ENCODE measurements around the gene CDKN1B. TPM values are rescaled to one million over a fixed set of nuclear protein-coding genes. Genes with fewer than 3 reads are reported as not detected.

CDKN1B gene
- total and polyA plus RNA-seq, 3 donors from 2014 or later = 59.2 to 98.9 (median 76.1) TPM

DNA sequence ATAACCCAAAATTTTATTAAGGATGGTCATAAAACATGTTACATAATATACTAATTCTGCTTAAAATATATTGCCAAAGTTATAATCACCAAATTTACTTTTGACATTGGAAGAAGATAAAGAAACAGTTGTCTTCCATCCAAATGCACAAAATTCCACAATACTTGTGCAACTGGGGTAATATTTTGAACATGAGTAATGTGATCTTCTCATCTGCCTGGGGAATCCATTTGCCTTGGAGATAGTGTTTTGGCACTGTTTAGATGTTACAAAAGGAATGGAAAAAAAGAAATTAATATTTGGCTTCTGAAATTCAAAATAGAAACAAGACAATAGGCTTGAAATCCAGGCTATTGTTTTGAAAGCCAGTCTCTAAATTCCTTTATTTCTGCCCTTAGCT, 30.2 kb upstream of the CDKN1B start:
- Histone ChIP-seq H3K36me3 (ENCODE audit: low read depth, missing control alignments) (no peaks in the 10 kb centered on the region), H3K4me1 (no peaks in the 10 kb centered on the region), H3K27ac (no peak overlapping the region), H3K4me3 (no peak overlapping the region), H3K9me3 (no peaks in the 10 kb centered on the region), H3K27me3 (no peaks in the 10 kb centered on the region)
- no peak for TF ChIP-seq POLR2A (IDR thresholded peaks at IDR 0.05)
- TF ChIP-seq, protein P1, sequence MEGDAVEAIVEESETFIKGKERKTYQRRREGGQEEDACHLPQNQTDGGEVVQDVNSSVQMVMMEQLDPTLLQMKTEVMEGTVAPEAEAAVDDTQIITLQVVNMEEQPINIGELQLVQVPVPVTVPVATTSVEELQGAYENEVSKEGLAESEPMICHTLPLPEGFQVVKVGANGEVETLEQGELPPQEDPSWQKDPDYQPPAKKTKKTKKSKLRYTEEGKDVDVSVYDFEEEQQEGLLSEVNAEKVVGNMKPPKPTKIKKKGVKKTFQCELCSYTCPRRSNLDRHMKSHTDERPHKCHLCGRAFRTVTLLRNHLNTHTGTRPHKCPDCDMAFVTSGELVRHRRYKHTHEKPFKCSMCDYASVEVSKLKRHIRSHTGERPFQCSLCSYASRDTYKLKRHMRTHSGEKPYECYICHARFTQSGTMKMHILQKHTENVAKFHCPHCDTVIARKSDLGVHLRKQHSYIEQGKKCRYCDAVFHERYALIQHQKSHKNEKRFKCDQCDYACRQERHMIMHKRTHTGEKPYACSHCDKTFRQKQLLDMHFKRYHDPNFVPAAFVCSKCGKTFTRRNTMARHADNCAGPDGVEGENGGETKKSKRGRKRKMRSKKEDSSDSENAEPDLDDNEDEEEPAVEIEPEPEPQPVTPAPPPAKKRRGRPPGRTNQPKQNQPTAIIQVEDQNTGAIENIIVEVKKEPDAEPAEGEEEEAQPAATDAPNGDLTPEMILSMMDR (IDR thresholded peaks at IDR 0.05) = no peak
- DNase-seq = no peak
- intact Hi-C loops (cut with DNase I; ENCODE audit: low total_unique reads) = no loop called here

- Histone ChIP-seq H3K36me3 (ENCODE audit: low read depth, missing control alignments) (no peaks in the 10 kb centered on the region), H3K4me1 (no peaks in the 10 kb centered on the region), H3K9me3 (no peaks in the 10 kb centered on the region), H3K27ac (no peak overlapping the region), H3K27me3 (no peaks in the 10 kb centered on the region), H3K4me3 (no peak overlapping the region)
- intact Hi-C loops (cut with DNase I; ENCODE audit: low total_unique reads) = no loop called here
- TF ChIP-seq, protein P1 (IDR thresholded peaks at IDR 0.05) = no peak
- TF ChIP-seq POLR2A (IDR thresholded peaks at IDR 0.05) = no peak
- WGBS, 2 donors = 83 to 88% methylated on average over 5 of the region's 5 CpGs
- DNase-seq = no peak
These were observed 27.4 kb upstream of the CDKN1B start for GRCh38 chr12:12689647-12690300.

GRCh38 chr12:12691549-12691948, 25.6 kb upstream of the CDKN1B start:
- Histone ChIP-seq H3K36me3 (ENCODE audit: low read depth, missing control alignments) (no peaks in the 10 kb centered on the region), H3K9me3 (no peaks in the 10 kb centered on the region), H3K4me3 (no peak overlapping the region), H3K27ac (no peak overlapping the region), H3K27me3 (no peaks in the 10 kb centered on the region), H3K4me1 (no peaks in the 10 kb centered on the region)
- 91 to 97% methylated on average over 2 of the region's 2 CpGs for WGBS, 2 donors
- intact Hi-C loops (cut with DNase I; ENCODE audit: low total_unique reads) = no loop called here
- DNase-seq = no peak
- TF ChIP-seq POLR2A (IDR thresholded peaks at IDR 0.05) = no peak
- TF ChIP-seq, protein P1 (IDR thresholded peaks at IDR 0.05) = no peak

DNA sequence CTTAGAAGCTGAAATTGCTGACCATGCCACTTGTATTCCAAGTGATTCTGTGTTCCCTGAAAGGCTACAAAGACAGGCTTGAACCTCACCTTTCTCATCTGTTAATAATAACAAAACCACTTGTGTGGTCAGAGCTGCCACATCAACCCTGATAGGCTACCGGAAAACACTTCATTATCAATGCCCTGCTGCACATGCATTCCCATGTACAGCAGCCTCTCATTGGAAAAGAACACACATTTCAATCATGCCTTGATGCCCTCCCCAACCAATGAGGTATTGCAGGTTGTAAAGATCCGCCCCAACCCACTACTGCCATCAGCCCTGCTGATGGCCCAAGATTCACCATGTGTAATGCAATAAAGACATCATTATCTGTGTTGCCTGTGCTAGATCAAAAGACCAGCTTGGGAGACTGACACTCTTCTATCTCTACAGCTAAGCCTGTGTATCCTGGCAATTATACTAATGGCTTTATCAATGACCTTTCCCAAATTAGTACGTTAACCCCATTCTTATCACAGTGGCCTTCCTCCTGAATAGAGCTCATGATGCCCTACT, 24.0 kb upstream of the CDKN1B start:
- intact Hi-C loops (cut with DNase I; ENCODE audit: low total_unique reads) = no loop called here
- H3K36me3 ChIP-seq (ENCODE audit: low read depth, missing control alignments) = no peaks in the 10 kb centered on the region
- peaks cover 9% of the 10 kb centered on the region for H3K4me1 ChIP-seq
- H3K9me3 ChIP-seq = no peaks in the 10 kb centered on the region
- H3K27me3 ChIP-seq = no peaks in the 10 kb centered on the region
- no peak overlapping the region for H3K27ac ChIP-seq
- no peak overlapping the region for H3K4me3 ChIP-seq
- no peak for DNase-seq
- TF ChIP-seq POLR2A (IDR thresholded peaks at IDR 0.05) = no peak
- TF ChIP-seq, protein P1 (IDR thresholded peaks at IDR 0.05) = no peak
- 71 to 73% methylated on average over 3 of the region's 3 CpGs for whole genome bisulfite sequencing, 2 donors
